Endodermal cell (in vitro differentiated cells): ENCODE results near the gene NDOR1. TPM values are rescaled to one million over a fixed set of nuclear protein-coding genes. Genes with fewer than 3 reads are reported as not detected.

Experiments used
- DNase-seq: peaks from one replicate; pipeline ENCODE4 v3.0.0-alpha.2; 2017
- H3K27ac ChIP-seq: 2 replicates; pipeline ENCODE4 v1.5.1; 2013; ENCODE audit warnings: mild to moderate bottlenecking, low read depth, low read length, moderate library complexity
- H3K27me3 ChIP-seq: 2 replicates; pipeline ENCODE4 v1.6.1; 2013; ENCODE audit warnings: mild to moderate bottlenecking, low read length, moderate library complexity; ENCODE audit not compliant: insufficient read depth, control insufficient read depth, poor library complexity, severe bottlenecking
- H3K36me3 ChIP-seq: 2 replicates; pipeline ENCODE4 v1.7.0; 2013; ENCODE audit warnings: mild to moderate bottlenecking, low read length, moderate library complexity; ENCODE audit not compliant: control insufficient read depth, insufficient read depth
- H3K4me1 ChIP-seq: one replicate; pipeline ENCODE4 v1.7.0; 2013; ENCODE audit warnings: low read length; ENCODE audit not compliant: control insufficient read depth, insufficient read depth
- H3K4me3 ChIP-seq: 2 replicates; pipeline ENCODE4 v1.5.1; 2013; ENCODE audit warnings: mild to moderate bottlenecking, low read length, moderate library complexity
- H3K9ac ChIP-seq: 2 replicates; pipeline ENCODE4 v1.6.1; 2013; ENCODE audit warnings: mild to moderate bottlenecking, low read length, moderate library complexity; ENCODE audit not compliant: poor library complexity, severe bottlenecking; ENCODE audit errors: extremely low read depth
- H3K9me3 ChIP-seq: 2 replicates; pipeline ENCODE4 v1.6.1; 2013; ENCODE audit warnings: mild to moderate bottlenecking, low read length, moderate library complexity; ENCODE audit not compliant: control insufficient read depth
- H3K27ac Mint-ChIP-seq: 2 replicates; pipeline ENCODE4 v1.8.0; 2020; ENCODE audit warnings: mixed read lengths
- H3K27me3 Mint-ChIP-seq: 2 replicates; pipeline ENCODE4 v1.8.0; 2021; ENCODE audit warnings: mild to moderate bottlenecking, mixed read lengths; ENCODE audit not compliant: insufficient read depth
- H3K36me3 Mint-ChIP-seq: 2 replicates; pipeline ENCODE4 v1.8.0; 2020; ENCODE audit warnings: low read depth, mixed read lengths
- H3K4me1 Mint-ChIP-seq: 2 replicates; pipeline ENCODE4 v1.8.0; 2020; ENCODE audit warnings: mixed read lengths
- H3K4me3 Mint-ChIP-seq: 2 replicates; pipeline ENCODE4 v1.8.0; 2020; ENCODE audit warnings: mild to moderate bottlenecking, moderate library complexity, mixed read lengths
- H3K9me3 Mint-ChIP-seq: 2 replicates; pipeline ENCODE4 v1.8.0; 2020; ENCODE audit warnings: mild to moderate bottlenecking, mixed read lengths
- WGBS, 2 experiments: methylation state at CpG; one replicate each; pipeline versions ENCODE4 v1.1.5 to v1.1.7; 2013; ENCODE audit warnings: missing lambda C conversion rate in 2 of 2, mixed read lengths in 1 of 2; ENCODE audit not compliant: insufficient coverage in 1 of 2, insufficient read length in 1 of 2; 5-methylcytosine and 5-hydroxymethylcytosine counted together
- total RNA-seq, 2 donors: library from RNA; stranded (reverse); fragmentation: NEBNext Ultra II Directional in 1 of 2; extraction: Animal tissue kit (Norgen Biotek cat#: 25700) in 1 of 2; gene quantifications; 2 replicates in 1 of 2; 3 replicates in 1 of 2; pipeline ENCODE4 v1.2.1, GENCODE V29; 2021
- TF ChIP-seq, protein P1 (sequence below): fragments of 200-600 bp; sonication (generic); conservative IDR thresholded peaks from 2 replicates; pipeline ENCODE4 v1.5.0; 2021; ENCODE audit warnings: antibody characterized with exemption, mild to moderate bottlenecking

NDOR1 gene
- total RNA-seq, 2 donors from 2014 or later: 39.2 to 41.4 TPM

DNA sequence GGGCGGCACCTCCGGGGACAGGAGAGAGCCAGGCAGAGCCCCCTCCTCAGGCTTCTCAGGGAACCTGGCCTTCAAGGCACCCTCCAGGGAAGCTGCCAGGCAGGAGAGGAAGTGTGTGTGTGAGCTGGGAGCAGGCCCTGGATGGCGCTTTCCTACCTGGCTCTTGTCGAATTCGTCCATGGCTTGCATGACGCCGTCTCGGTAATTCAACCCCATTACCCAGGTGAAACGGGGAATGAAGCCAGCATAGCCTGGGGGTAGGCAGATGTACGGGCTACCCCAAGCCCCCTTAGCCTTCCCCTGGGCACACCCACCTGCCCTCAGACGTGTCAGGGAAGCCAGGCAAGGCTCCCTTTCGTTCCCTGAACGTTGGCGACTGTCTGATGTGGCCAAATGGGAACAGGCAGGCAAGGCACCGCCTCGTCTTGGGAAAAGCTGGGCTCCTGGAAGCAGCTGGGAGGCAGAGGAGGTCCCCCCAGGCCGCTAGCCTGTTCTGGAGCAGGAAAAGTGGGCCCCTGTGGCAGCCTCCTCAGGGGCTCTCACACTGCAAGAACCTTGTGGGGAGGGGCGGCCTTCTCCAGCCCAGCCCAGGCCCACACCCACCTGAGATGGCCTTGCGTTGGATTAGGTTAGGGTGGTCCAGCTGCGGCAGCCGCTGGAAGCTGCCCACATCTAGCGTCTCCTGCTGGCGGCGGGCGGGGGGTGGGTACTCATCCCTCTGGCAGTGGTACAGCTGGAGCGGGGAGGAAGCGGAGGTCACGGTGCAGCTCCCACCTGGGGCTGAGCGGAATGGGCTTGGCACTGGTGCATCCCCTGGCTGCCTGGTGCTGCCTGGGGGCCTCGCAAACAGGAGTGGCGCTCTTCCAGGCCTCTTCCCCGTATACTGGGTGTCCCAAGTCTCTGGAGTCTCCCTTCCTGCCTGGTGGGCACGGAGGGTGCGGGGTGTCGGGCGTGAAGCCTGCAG lies 39.3 kb downstream of the NDOR1 start:
- TF ChIP-seq, protein P1, sequence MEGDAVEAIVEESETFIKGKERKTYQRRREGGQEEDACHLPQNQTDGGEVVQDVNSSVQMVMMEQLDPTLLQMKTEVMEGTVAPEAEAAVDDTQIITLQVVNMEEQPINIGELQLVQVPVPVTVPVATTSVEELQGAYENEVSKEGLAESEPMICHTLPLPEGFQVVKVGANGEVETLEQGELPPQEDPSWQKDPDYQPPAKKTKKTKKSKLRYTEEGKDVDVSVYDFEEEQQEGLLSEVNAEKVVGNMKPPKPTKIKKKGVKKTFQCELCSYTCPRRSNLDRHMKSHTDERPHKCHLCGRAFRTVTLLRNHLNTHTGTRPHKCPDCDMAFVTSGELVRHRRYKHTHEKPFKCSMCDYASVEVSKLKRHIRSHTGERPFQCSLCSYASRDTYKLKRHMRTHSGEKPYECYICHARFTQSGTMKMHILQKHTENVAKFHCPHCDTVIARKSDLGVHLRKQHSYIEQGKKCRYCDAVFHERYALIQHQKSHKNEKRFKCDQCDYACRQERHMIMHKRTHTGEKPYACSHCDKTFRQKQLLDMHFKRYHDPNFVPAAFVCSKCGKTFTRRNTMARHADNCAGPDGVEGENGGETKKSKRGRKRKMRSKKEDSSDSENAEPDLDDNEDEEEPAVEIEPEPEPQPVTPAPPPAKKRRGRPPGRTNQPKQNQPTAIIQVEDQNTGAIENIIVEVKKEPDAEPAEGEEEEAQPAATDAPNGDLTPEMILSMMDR: no peak
- peaks cover 4% of the 10 kb centered on the region for H3K27me3 Mint-ChIP-seq
- H3K4me1 Mint-ChIP-seq: peaks cover 37% of the 10 kb centered on the region
- H3K36me3 ChIP-seq: peaks cover 22% of the 10 kb centered on the region
- no peak overlapping the region for H3K27ac ChIP-seq
- peak; percentile 76 for DNase-seq
- H3K4me3 Mint-ChIP-seq: peak overlapping the region; percentile 85
- WGBS, 2 experiments: 77 to 82% methylated on average over 31 to 36 of the region's 36 CpGs
- H3K9me3 ChIP-seq: no peaks in the 10 kb centered on the region
- H3K4me3 ChIP-seq: peak overlapping the region; percentile 92
- H3K9ac ChIP-seq: no peak overlapping the region
- peaks cover 14% of the 10 kb centered on the region for H3K4me1 ChIP-seq
- peak overlapping the region; percentile 70 for H3K27ac Mint-ChIP-seq
- H3K36me3 Mint-ChIP-seq: peaks cover 19% of the 10 kb centered on the region
- H3K27me3 ChIP-seq: no peaks in the 10 kb centered on the region
- no peaks in the 10 kb centered on the region for H3K9me3 Mint-ChIP-seq

DNA sequence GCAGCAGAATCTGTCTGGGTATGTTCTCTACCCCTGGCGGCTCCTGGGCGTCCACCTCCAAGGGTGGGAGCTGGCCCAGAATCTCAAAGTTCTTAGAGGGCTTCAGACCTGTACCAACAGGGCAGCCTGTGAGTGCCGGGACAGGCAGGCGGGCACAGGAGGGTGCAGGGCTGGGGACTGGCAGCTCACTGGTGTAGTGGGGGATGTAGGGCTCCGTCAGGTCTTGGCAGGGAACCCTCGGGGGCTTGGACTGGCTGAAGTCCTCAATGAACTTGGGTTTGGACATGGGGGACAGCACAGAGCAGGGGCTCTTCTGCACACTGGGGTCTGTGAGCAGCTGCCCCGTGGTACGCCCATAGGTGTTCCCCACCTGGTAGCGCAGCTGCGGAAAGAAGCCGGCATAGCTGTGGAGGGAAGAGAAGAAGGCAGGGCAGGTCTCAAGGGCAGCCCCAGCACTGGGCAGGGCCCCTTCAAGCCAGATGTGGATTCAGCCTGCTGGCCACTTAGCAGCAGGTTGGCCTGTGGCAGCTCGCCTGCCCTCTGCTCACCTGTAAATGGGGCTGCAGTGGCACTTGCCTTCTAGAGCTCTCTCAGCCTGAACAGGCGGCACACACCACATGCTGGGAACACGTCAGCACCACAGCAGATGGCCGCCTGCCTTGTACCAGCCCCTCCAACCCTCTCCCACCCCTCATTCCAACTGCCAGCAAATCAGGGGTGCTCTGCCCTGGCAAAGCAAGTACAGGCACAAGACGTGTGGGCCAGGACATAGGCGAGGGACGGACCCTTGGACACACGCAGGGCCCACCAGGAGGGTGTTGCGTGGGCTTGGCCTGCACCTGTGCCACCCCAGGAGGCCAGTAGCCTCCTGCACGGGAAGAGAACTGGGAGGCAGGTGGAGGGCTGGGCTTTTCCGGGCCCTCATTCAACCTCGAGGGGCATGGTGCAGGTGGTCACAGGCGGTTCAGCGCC lies 40.2 kb downstream of the NDOR1 start:
- Histone ChIP-seq H3K4me1 (peaks cover 14% of the 10 kb centered on the region), H3K9ac (no peak overlapping the region), H3K4me3 (no peak overlapping the region), H3K27ac (no peak overlapping the region), H3K36me3 (peaks cover 22% of the 10 kb centered on the region), H3K9me3 (no peaks in the 10 kb centered on the region), H3K27me3 (no peaks in the 10 kb centered on the region)
- Mint-ChIP-seq H3K27ac (no peak overlapping the region), H3K4me1 (peaks cover 43% of the 10 kb centered on the region), H3K9me3 (no peaks in the 10 kb centered on the region), H3K36me3 (peaks cover 19% of the 10 kb centered on the region), H3K4me3 (no peak overlapping the region), H3K27me3 (peaks cover 4% of the 10 kb centered on the region)
- TF ChIP-seq, protein P1: no peak
- DNase-seq: peak; percentile 55
- WGBS, 2 experiments: 91 to 98% methylated on average over 13 to 25 of the region's 25 CpGs
